ENCODE results near the gene COG2.

The COG2 gene

GRCh38 chr1:230701895-230702768 is 59.9 kb downstream of the COG2 start:
- no peak for TF ChIP-seq CTCF (IDR thresholded peaks at IDR 0.05; ENCODE audit: insufficient read depth, low read length, poor library complexity, severe bottlenecking)
- Histone ChIP-seq H3K27me3 (replicated peaks; ENCODE audit: control insufficient read depth, insufficient read depth, low read length) (peaks cover 1% of the 10 kb centered on the region; the same call in 1 of the 2 replicates), H3K4me3 (replicated peaks; ENCODE audit: low read depth, low read length) (no peak overlapping the region), H3K36me3 (ENCODE audit: control insufficient read depth, insufficient read depth, low read length) (no peaks in the 10 kb centered on the region)
- DNase-seq (ENCODE audit: extremely low read depth, insufficient read length), result no peak

GRCh38 chr1:230702934-230703678 is 60.8 kb downstream of the COG2 start:
- Histone ChIP-seq H3K4me3 (replicated peaks; ENCODE audit: low read depth, low read length) (no peak overlapping the region), H3K27me3 (replicated peaks; ENCODE audit: control insufficient read depth, insufficient read depth, low read length) (peaks cover 1% of the 10 kb centered on the region; the same call in 1 of the 2 replicates), H3K36me3 (ENCODE audit: control insufficient read depth, insufficient read depth, low read length) (no peaks in the 10 kb centered on the region)
- no peak for DNase-seq (ENCODE audit: extremely low read depth, insufficient read length)
- TF ChIP-seq CTCF (IDR thresholded peaks at IDR 0.05; ENCODE audit: insufficient read depth, low read length, poor library complexity, severe bottlenecking), result no peak

GRCh38 chr1:230703679-230704385 is 61.6 kb downstream of the COG2 start:
- peaks cover 1% of the 10 kb centered on the region for H3K27me3 ChIP-seq (replicated peaks; ENCODE audit: control insufficient read depth, insufficient read depth, low read length)
- TF ChIP-seq CTCF (IDR thresholded peaks at IDR 0.05; ENCODE audit: insufficient read depth, low read length, poor library complexity, severe bottlenecking), result no peak
- DNase-seq (ENCODE audit: extremely low read depth, insufficient read length), result no peak
- no peak overlapping the region for H3K4me3 ChIP-seq (replicated peaks; ENCODE audit: low read depth, low read length)
- no peaks in the 10 kb centered on the region for H3K36me3 ChIP-seq (ENCODE audit: control insufficient read depth, insufficient read depth, low read length)

GRCh38 chr1:230704830-230705229 is 62.5 kb downstream of the COG2 start:
- DNase-seq (ENCODE audit: extremely low read depth, insufficient read length), result no peak
- Histone ChIP-seq H3K36me3 (ENCODE audit: control insufficient read depth, insufficient read depth, low read length) (no peaks in the 10 kb centered on the region), H3K4me3 (replicated peaks; ENCODE audit: low read depth, low read length) (no peak overlapping the region), H3K27me3 (replicated peaks; ENCODE audit: control insufficient read depth, insufficient read depth, low read length) (peaks cover 1% of the 10 kb centered on the region)
- TF ChIP-seq CTCF (IDR thresholded peaks at IDR 0.05; ENCODE audit: insufficient read depth, low read length, poor library complexity, severe bottlenecking), result no peak

- no peak for TF ChIP-seq CTCF (IDR thresholded peaks at IDR 0.05; ENCODE audit: insufficient read depth, low read length, poor library complexity, severe bottlenecking)
- no peaks in the 10 kb centered on the region for H3K36me3 ChIP-seq (ENCODE audit: control insufficient read depth, insufficient read depth, low read length)
Observed at GRCh38 chr1:230705289-230706019, 63.2 kb downstream of the COG2 start.

More at GRCh38 chr1:230705289-230706019, 63.2 kb downstream of the COG2 start:
- peaks cover 1% of the 10 kb centered on the region for H3K27me3 ChIP-seq (replicated peaks; ENCODE audit: control insufficient read depth, insufficient read depth, low read length)
- no peak overlapping the region for H3K4me3 ChIP-seq (replicated peaks; ENCODE audit: low read depth, low read length)
- DNase-seq (ENCODE audit: extremely low read depth, insufficient read length), result no peak

Data from GM06990 (cell line).